Muscle layer of colon (tissue), 2 donors: ENCODE data around the gene RBM14.

Source experiments
- H3K27ac ChIP-seq: one replicate; pipeline ENCODE4 v1.7.0; 2013; ENCODE audit warnings: low read depth, mild to moderate bottlenecking, low read length, moderate library complexity
- H3K27me3 ChIP-seq, 2 donors: one replicate each; pipeline ENCODE4 v1.7.0; 2013; ENCODE audit warnings: low read length in 2 of 2, mild to moderate bottlenecking in 2 of 2; ENCODE audit not compliant: insufficient read depth in 2 of 2, control insufficient read depth in 1 of 2
- H3K36me3 ChIP-seq: one replicate; pipeline ENCODE4 v1.7.0; 2013; ENCODE audit warnings: mild to moderate bottlenecking, low read length; ENCODE audit not compliant: insufficient read depth
- H3K4me1 ChIP-seq: one replicate; pipeline ENCODE4 v1.7.0; 2013; ENCODE audit warnings: mild to moderate bottlenecking, low read length; ENCODE audit not compliant: insufficient read depth
- H3K4me3 ChIP-seq, 2 donors: one replicate each; pipeline ENCODE4 v1.7.0; 2013; ENCODE audit warnings: low read length in 2 of 2, low read depth in 1 of 2, mild to moderate bottlenecking in 1 of 2, moderate library complexity in 1 of 2
- H3K9ac ChIP-seq: one replicate; pipeline ENCODE4 v1.7.0; 2013; ENCODE audit warnings: low read length
- H3K9me3 ChIP-seq: one replicate; pipeline ENCODE4 v1.7.0; 2013; ENCODE audit warnings: mild to moderate bottlenecking, low read length
- donor health status: abdominal sarcoma.
- donor health status: Adenocarcinoma of cecum.

The RBM14 gene

GRCh38 chr11:66625752-66626149 lies 9.3 kb downstream of the RBM14 start:
- Histone ChIP-seq H3K4me1 (peaks cover 60% of the 10 kb centered on the region), H3K4me3 (no peak overlapping the region), H3K27me3 (no peaks in the 10 kb centered on the region), H3K9me3 (no peaks in the 10 kb centered on the region), H3K27ac (no peak overlapping the region), H3K9ac (no peak overlapping the region), H3K36me3 (peaks cover 70% of the 10 kb centered on the region)

- Histone ChIP-seq H3K27ac (no peak overlapping the region), H3K4me3 (no peak overlapping the region), H3K4me1 (peaks cover 54% of the 10 kb centered on the region), H3K36me3 (peaks cover 70% of the 10 kb centered on the region), H3K27me3 (no peaks in the 10 kb centered on the region), H3K9ac (no peak overlapping the region), H3K9me3 (no peaks in the 10 kb centered on the region)
Observed at GRCh38 chr11:66626382-66626781, 10.0 kb downstream of the RBM14 start.

DNA sequence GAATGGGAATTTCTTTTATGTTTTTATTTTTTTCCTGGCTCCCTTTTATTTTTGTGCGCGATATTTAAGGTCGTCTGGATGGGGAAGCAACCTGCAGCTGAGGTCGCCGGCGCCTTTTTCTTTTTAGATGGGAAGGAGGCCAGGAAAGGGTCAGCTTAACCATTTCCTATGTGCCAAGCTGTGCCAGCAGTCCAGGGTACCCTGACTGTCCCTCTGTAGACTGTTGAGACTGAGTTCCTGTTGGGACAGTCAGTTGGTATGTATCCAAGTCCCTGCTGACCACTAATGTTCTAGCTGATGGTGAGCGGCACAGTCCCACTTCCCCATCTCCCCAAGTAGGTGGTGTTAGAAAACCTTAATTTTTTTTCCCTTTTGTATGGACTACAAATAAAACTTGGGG lies 10.5 kb downstream of the RBM14 start:
- H3K36me3 ChIP-seq: peaks cover 70% of the 10 kb centered on the region
- H3K27ac ChIP-seq: no peak overlapping the region
- H3K4me3 ChIP-seq: no peak overlapping the region

DNA sequence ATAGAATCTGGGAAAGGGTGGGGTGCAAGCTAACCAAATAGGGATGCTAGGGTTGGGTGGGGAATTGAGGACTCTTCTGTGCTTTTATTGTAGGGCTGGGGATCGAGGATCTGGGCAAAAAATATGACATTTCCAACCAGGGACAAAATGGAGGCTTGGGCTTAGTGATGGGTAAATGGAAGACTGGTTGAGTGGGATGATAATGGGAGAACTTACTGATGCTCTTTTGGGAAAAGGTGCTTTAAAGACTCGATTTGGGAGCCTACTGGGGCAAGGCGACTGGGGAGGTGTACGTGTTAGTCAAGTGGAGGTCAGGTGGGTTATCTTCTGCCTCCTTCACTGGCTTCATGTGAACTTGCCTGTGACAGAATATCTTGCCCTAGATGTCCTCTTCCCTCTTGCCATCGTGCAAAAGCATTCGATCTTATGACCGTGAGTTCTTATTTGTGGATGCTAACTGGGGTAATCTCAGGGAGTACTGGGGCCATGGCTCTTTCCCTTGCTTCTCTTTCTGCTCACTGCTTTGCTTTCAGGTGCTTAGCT lies 11.7 kb downstream of the RBM14 start:
- H3K36me3 ChIP-seq: peaks cover 63% of the 10 kb centered on the region
- peaks cover 46% of the 10 kb centered on the region for H3K4me1 ChIP-seq
- no peaks in the 10 kb centered on the region for H3K9me3 ChIP-seq

More for the DNA sequence above, 10.5 kb downstream of the RBM14 start:
- Histone ChIP-seq H3K27me3 (no peaks in the 10 kb centered on the region), H3K9me3 (no peaks in the 10 kb centered on the region), H3K4me1 (peaks cover 52% of the 10 kb centered on the region), H3K9ac (no peak overlapping the region)

GRCh38 chr11:66629356-66629755 lies 12.9 kb downstream of the RBM14 start:
- no peaks in the 10 kb centered on the region for H3K27me3 ChIP-seq
- no peak overlapping the region for H3K9ac ChIP-seq
- H3K36me3 ChIP-seq: peaks cover 57% of the 10 kb centered on the region
- no peak overlapping the region for H3K4me3 ChIP-seq
- H3K9me3 ChIP-seq: no peaks in the 10 kb centered on the region
- peaks cover 34% of the 10 kb centered on the region for H3K4me1 ChIP-seq
- no peak overlapping the region for H3K27ac ChIP-seq

More for the DNA sequence above, 11.7 kb downstream of the RBM14 start:
- no peak overlapping the region for H3K4me3 ChIP-seq
- no peak overlapping the region for H3K27ac ChIP-seq
- H3K9ac ChIP-seq: no peak overlapping the region
- no peaks in the 10 kb centered on the region for H3K27me3 ChIP-seq

- H3K27me3 ChIP-seq: no peaks in the 10 kb centered on the region
- peaks cover 32% of the 10 kb centered on the region for H3K36me3 ChIP-seq
- H3K4me3 ChIP-seq: no peak overlapping the region
- H3K4me1 ChIP-seq: peaks cover 25% of the 10 kb centered on the region
- H3K9ac ChIP-seq: no peak overlapping the region
- H3K9me3 ChIP-seq: no peaks in the 10 kb centered on the region
- no peak overlapping the region for H3K27ac ChIP-seq
Observed at GRCh38 chr11:66631883-66632282, 15.5 kb downstream of the RBM14 start.

GRCh38 chr11:66632952-66633351 lies 16.5 kb downstream of the RBM14 start:
- H3K27ac ChIP-seq: no peak overlapping the region
- H3K4me3 ChIP-seq: no peak overlapping the region
- no peaks in the 10 kb centered on the region for H3K27me3 ChIP-seq
- no peaks in the 10 kb centered on the region for H3K9me3 ChIP-seq
- peaks cover 27% of the 10 kb centered on the region for H3K4me1 ChIP-seq
- peaks cover 21% of the 10 kb centered on the region for H3K36me3 ChIP-seq
- no peak overlapping the region for H3K9ac ChIP-seq

DNA sequence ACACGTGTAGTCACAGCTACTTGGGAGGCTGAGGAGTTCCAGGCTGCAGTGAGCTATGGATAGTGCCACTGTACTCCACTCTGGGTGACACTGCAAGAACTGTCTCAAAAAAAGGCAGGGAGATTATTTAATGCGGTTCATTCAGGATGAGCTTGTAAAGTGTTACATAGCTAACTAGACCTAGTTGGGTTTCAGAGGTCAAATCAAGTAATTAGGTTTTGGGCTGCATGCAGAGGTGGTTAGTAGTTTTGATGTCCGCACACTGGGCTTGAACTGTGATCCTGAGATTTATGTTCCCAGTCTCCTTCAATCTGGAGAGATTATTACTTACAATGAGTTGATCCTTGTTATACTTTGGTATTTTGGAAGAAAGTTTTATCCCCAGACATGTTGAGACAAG lies 20.0 kb downstream of the RBM14 start:
- no peak overlapping the region for H3K27ac ChIP-seq
- peaks cover 17% of the 10 kb centered on the region for H3K36me3 ChIP-seq
- no peaks in the 10 kb centered on the region for H3K27me3 ChIP-seq
- no peaks in the 10 kb centered on the region for H3K9me3 ChIP-seq
- H3K4me3 ChIP-seq: no peak overlapping the region
- peaks cover 51% of the 10 kb centered on the region for H3K4me1 ChIP-seq
- no peak overlapping the region for H3K9ac ChIP-seq

DNA sequence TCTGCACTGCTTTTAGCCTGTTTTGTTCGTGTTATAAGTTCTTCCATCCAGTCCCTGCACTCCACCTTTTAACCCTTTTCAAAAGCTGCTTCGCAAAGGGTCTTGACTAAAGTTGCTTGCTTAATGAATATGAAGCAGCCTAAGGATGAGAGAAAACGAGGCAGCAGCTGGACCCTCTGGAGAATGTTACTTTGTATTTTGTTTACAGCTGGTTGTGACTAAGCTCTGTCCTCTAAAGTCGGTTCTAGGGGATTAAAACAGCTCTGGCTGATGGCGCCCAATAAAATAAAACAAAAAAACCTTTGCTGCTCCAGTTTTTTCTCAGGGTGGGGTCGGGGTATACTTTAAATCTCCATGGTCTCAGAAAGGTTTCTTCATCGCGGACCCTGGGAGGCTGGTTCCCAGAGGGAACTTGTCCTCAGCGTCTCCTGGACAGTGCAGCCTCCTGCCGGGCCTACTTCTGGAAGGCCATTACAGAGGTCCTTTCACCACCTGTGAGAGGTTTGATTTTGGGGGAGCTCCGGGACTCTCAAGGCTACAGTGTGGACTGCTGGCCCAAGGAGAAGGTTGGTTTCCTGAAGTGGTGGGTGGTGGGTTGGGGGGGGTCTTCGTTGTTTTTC lies 21.2 kb downstream of the RBM14 start:
- Histone ChIP-seq H3K4me1 (peaks cover 54% of the 10 kb centered on the region), H3K36me3 (peaks cover 28% of the 10 kb centered on the region), H3K9me3 (no peaks in the 10 kb centered on the region)

DNA sequence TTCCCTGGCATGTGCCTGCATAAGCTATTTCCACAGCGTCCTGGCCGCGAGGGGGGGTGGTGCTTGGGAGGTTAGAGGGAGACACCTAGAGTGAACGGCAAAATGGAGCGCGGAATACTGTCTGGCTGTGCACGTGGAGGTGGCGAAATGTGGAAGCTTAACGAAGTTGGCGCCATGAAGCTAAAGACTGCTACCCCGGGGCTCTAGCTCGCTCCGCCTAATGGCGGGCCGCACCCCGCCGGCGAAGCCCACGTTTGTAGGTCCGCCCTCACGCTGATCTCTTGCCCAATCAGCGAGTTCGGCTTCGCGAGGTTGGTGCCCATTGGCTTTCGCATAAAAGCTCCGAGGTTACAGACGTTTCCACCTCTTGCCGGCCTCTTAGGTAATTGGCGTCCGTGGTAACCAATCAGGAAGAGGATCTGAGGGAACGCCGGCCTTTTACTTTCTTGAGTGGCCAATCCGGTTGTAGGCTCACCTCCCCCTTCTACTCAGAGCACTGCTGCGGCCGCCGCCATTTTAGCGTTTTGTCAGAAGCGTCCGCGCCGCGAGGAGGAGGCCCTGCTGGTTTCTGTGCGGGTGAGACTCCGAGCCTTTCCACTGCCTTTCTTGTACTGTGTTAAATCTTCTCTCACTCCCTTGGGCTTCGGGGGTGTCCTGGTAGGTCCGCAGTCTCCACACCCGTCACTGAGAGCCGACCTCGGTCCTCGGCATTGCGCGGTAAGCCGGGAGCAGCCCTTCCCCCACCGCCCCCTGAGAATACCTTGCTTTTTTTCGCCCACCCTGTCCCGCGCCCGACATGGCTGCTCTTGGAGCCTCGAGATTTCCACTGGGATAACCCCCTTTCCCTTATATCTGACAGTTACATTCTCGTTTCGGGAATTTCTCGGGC lies 22.0 kb downstream of the RBM14 start, which contains the start of gene RBM4:
Gene RBM4, plus strand, starts transcription at position 527 of the 889 bp plus-strand sequence. CDS start 1,009 bp downstream, outside the sequence.
- H3K9me3 ChIP-seq: no peaks in the 10 kb centered on the region
- peaks cover 35% of the 10 kb centered on the region for H3K36me3 ChIP-seq

More for the DNA sequence above, 21.2 kb downstream of the RBM14 start:
- Histone ChIP-seq H3K27me3 (no peaks in the 10 kb centered on the region), H3K9ac (peak overlapping the region; percentile 33), H3K4me3 (peak overlapping the region; percentile 47 to 98), H3K27ac (peak overlapping the region; percentile 44)

GRCh38 chr11:66639066-66639813 lies 22.8 kb downstream of the RBM14 start:
- H3K27ac ChIP-seq: peak overlapping the region; percentile 84
- peaks cover 70% of the 10 kb centered on the region for H3K4me1 ChIP-seq
- H3K9ac ChIP-seq: peak overlapping the region; percentile 81
- H3K27me3 ChIP-seq: no peaks in the 10 kb centered on the region
- no peaks in the 10 kb centered on the region for H3K9me3 ChIP-seq
- peaks cover 44% of the 10 kb centered on the region for H3K36me3 ChIP-seq
- H3K4me3 ChIP-seq: peak overlapping the region; percentile 43 to 98

More for the DNA sequence above, 22.0 kb downstream of the RBM14 start, which contains the start of gene RBM4:
- peak within 1 kb of the TSS; percentile 47 to 98 for H3K4me3 ChIP-seq
- H3K27ac ChIP-seq: peak within 1 kb of the TSS; percentile 84
- H3K9ac ChIP-seq: peak within 1 kb of the TSS; percentile 81
- no peaks in the 10 kb centered on the region for H3K27me3 ChIP-seq
- peaks cover 61% of the 10 kb centered on the region for H3K4me1 ChIP-seq
